Astrocyte of the spinal cord (primary cell): ENCODE results near the gene SAP30.
A peak's percentile ranks its signal among the peaks of the same experiment; 100 is the strongest.

Experiments used
- DNase-seq: peaks from one replicate; pipeline ENCODE4 v3.0.0; 2011; ENCODE audit warnings: low read depth, low spot score
- H3K4me3 ChIP-seq: 2 replicates; pipeline ENCODE4 v1.5.1; 2011; ENCODE audit warnings: low read depth, mild to moderate bottlenecking, low read length, moderate library complexity
- in situ Hi-C: cut with HindIII; loops from 2 replicates; pipeline ENCODE4 v1.10.0; 2017; ENCODE audit warnings: low sequenced_read_pairs
- TF ChIP-seq, protein P1 (sequence below): IDR thresholded peaks from 2 replicates; pipeline ENCODE4 v1.5.1; 2012; ENCODE audit warnings: low read depth, mild to moderate bottlenecking, low read length, inconsistent platforms

Gene SAP30

GRCh38 chr4:173398220-173398619 is 27.5 kb downstream of the SAP30 start:
- in situ Hi-C loops = no loop called here
- DNase-seq = no peak
- H3K4me3 ChIP-seq = no peak overlapping the region
- TF ChIP-seq, protein P1, sequence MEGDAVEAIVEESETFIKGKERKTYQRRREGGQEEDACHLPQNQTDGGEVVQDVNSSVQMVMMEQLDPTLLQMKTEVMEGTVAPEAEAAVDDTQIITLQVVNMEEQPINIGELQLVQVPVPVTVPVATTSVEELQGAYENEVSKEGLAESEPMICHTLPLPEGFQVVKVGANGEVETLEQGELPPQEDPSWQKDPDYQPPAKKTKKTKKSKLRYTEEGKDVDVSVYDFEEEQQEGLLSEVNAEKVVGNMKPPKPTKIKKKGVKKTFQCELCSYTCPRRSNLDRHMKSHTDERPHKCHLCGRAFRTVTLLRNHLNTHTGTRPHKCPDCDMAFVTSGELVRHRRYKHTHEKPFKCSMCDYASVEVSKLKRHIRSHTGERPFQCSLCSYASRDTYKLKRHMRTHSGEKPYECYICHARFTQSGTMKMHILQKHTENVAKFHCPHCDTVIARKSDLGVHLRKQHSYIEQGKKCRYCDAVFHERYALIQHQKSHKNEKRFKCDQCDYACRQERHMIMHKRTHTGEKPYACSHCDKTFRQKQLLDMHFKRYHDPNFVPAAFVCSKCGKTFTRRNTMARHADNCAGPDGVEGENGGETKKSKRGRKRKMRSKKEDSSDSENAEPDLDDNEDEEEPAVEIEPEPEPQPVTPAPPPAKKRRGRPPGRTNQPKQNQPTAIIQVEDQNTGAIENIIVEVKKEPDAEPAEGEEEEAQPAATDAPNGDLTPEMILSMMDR = no peak

DNA sequence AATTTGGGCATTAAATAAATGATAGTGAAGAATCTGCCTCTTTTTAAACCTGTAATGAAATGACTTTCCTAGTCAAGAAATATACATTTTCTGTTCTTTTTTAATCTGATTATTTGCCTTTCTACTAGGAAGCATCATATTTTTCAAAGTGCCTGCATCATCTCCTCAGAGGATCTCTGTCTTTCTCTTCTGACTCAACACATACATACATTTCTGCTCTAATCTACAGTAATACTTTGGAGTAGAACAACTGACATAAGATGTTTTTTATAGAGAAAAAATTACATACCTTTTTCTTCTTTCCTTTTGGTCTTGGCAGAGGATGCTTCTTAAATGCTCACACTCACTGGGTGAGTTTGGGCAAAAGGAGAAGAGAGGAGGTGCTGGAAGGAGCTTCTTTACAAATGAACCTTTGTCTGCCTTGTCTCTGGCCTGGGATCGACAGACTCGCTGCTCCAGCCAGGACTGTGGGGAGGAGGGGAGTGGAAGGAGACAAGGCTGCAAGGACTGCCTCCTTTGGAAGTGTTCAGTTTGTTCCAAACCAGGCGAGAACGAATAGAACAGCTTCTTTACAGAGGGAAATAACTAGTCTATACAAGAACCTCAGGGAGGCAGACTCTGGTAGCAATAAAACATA is 28.1 kb downstream of the SAP30 start, which contains the start of gene SCRG1:
SCRG1 (minus strand) TSS at position 338 of the 637 bp plus-strand sequence. CDS start 7,702 bp downstream, outside the sequence.
- in situ Hi-C loops = no loop called here
- peak; percentile 6 for DNase-seq
- TF ChIP-seq, protein P1 = no peak
- no peak within 1 kb of the TSS for H3K4me3 ChIP-seq

GRCh38 chr4:173401063-173401462 is 30.3 kb downstream of the SAP30 start:
- DNase-seq = no peak
- TF ChIP-seq, protein P1 = no peak
- in situ Hi-C loops = no loop called here
- H3K4me3 ChIP-seq = no peak overlapping the region

GRCh38 chr4:173403051-173403450 is 32.3 kb downstream of the SAP30 start:
- DNase-seq = no peak
- no peak overlapping the region for H3K4me3 ChIP-seq
- TF ChIP-seq, protein P1 = no peak
- in situ Hi-C loops = no loop called here

DNA sequence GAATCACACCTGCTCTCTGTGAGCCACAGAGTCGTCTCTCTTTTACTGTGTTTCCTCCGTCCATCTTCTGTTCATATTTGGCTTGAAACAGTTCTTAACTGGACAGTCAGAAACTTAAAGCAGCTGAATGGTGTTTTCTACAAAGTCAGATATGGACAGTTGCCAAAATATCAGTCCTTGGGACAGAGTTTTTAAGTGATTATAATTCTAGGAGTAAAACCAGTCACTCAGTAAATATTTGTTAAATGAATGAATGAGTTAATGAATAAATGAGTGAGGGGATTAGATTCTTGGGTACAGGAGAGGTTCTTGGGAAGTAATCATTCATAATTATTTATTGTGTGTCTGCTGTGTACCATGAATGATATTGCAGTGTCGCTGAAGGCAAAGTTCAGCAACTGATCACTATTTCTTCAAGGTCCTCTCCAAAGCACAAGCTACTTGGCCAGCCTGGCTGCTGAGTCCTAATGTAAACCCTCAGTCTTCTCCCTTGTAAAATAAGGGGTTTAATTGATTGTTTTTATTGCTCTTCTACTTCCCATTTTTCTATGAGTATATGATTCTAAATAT is 33.6 kb downstream of the SAP30 start:
- no peak for DNase-seq
- TF ChIP-seq, protein P1 = no peak
- in situ Hi-C loops = no loop called here
- H3K4me3 ChIP-seq = no peak overlapping the region

- TF ChIP-seq, protein P1 = no peak
- in situ Hi-C loops = no loop called here
- H3K4me3 ChIP-seq = no peak overlapping the region
- DNase-seq = no peak
Measured at GRCh38 chr4:173405840-173406606, 35.3 kb downstream of the SAP30 start.
